NCI-H2227 (cell line): ENCODE data around the gene ANKLE2.
A peak's percentile ranks its signal among the peaks of the same experiment; 100 is the strongest.
"Not testable (repeated sequence)": the region's sequence is repeated elsewhere in the genome, so short reads cannot be mapped to it uniquely, and the experiment has no call there.

Source experiments
- DNase-seq: peaks from one replicate; lab custom pipeline; 2025; ENCODE audit not compliant: unreplicated experiment; lab: John Stamatoyannopoulos, UW

ANKLE2 gene

GRCh38 chr12:132692030-132692429, 69.6 kb downstream of the ANKLE2 start:
- DNase-seq = not testable (repeated sequence)

DNA sequence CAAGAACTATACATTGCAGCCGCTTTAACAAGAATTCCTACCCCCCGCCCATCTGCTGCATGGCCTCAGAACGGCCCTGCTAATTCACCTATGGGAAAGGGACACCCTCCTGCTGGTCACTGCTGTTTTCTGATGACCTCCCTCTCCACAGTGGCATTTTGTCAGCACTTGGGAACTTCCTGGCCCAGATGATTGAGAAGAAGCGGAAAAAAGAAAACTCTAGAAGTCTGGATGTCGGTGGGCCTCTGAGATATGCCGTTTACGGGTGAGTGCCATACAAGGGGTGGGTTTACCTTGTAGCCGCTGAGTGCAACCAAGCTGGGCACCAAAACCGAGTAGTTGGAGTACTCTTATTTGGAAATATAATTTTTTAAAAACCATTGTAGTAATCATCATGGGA, 71.5 kb downstream of the ANKLE2 start:
- no peak for DNase-seq

DNA sequence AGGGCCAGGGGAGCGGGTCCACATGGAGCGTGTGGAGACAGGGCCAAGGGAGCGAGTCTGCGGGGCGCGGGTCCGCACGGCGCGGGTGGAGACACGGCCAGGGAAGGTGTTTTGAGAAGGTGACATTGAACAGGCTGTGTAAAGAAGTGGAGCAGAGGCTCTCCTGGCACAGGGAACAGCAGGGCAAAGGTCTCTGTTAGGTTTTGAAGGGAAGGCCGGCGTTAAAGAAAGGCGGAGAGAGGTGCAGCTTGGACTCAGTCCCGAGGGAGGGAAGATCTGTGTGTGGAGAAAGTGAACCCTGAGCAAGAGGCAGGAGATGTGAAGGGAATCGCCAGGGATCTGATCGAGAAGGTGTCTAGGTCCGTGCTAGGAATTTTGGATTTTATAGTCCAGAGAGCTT, 72.4 kb downstream of the ANKLE2 start:
- no peak for DNase-seq

GRCh38 chr12:132687211-132688164, 74.1 kb downstream of the ANKLE2 start, which contains the start of the genes POLE and PXMP2:
POLE (minus strand) TSS chr12:132687342; CDS start chr12:132687315, 27 bp downstream.
PXMP2 (plus strand) TSS chr12:132687587; CDS start chr12:132687671, 84 bp downstream.
- DNase-seq = peak; percentile 98

DNA sequence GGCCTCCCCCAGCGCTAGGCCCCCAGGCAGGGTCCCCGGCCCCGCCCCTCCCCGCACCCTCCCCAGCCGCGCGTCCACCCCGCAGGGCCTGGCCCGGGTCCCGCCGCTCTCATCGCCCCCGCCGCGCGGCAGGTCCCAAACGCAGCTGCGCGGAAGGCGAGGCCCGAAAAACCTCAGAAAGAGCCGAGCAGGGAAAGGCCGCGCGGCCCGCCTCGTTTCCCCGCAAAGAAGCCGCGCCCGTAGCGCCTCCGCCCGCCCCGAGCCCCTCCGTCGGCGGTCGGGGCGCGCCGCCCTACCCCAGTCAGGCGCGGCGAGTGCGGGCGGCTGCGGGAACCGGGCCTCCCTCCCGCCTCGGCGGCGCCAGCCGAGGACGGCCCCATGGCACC, 74.8 kb downstream of the ANKLE2 start:
- peak; percentile 80 for DNase-seq

DNA sequence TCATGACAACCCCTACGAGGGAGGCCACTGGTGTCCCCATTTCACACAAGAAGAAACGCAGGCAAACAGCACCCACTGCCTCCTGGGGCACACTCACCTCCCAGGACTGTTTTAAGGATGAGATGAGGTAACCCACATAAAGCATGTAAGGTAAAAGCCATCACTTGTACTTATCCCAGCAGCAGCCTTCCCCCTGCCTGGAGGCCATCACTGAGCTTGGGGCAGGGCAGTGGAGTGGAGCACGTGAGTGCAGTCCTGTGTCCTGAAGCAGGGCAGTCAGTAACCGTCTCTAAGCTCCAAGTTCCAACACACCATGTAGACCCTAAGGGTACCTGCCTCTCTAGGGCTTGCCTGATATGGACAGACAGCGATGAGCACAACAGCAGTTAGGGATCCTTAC, 76.2 kb downstream of the ANKLE2 start:
- no peak for DNase-seq

DNA sequence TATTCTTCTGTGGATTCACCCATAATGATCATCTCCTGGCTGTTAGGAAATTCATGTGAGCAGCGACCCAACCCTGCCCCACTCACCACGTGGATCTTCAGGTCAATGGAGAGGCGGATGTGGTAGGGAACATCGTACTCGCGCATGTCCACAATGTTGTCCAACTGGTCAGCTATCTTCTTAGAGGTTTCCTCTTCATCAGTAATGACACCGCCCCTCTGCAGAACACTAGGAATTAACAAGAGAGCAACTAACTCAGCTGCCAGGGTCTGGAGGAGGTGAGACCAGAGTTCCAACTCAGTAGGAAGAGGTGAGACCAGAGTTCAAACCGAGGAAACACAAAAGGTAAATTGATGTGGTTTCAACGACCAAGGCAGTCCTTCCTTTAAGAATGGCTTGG, 84.1 kb downstream of the ANKLE2 start:
- DNase-seq = no peak

GRCh38 chr12:132675757-132676432, 85.7 kb downstream of the ANKLE2 start:
- DNase-seq = no peak
